ENCODE results near the gene PRND. TPM values are rescaled to one million over a fixed set of nuclear protein-coding genes. Genes with fewer than 3 reads are reported as not detected.

PRND gene
- total RNA-seq: not detected

DNA sequence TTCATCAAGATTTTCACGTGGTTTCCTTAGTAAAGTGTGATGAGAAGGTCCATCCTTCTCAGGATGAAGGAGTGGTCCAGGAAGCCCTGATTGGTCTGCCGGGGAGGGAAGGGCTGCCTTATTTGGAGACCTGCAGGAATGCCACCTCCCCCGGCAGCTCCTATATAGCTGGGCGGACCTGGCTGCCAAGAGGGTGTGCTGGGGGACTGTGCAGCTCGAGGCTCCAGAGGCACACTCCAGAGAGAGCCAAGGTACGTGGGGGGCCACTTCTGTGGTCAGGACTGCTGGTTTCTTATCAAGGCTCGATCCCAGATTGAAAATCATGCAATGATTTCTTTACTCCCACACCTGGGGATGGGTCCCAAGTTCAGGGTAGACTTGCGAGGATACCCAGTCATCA, at the start of gene PRND:
Gene PRND, plus strand, starts transcription at position 191 of the 400 bp plus-strand sequence. CDS start 2,643 bp downstream, outside the sequence.
- ChIA-PET CTCF (interaction anchor here (0.6 to 2.0 kb wide), 7 partner anchors 19 to 419 kb away, joined by 3 to 10 read pairs (median 4); no protein-coding TSS in a partner anchor), POLR2A (no interaction called here)

GRCh38 chr20:4672948-4673347, 48.8 kb upstream of the PRND start:
- CTCF ChIA-PET: no interaction called here
- POLR2A ChIA-PET: no interaction called here

- ChIA-PET POLR2A (no interaction called here), CTCF (no interaction called here)
Observed at GRCh38 chr20:4673371-4674001, 48.2 kb upstream of the PRND start.

DNA sequence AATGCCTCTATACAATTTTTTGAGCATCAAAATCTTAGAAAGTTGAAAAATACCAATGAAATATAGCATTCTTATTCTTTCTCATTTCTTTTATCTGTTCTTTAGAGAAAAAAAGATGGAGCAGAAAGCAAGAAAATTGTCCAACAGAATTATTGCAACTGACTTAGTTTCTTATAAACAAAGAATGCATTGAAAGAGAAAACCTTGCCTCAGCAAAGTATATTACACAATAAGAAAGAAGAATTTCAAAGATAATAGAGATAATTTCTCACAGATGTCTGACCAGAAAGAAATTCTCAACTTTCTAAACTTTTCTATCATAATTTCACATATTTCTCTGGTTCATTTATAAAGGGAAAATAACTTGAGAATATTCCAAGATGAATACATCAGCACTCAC, 47.0 kb upstream of the PRND start:
- ChIA-PET POLR2A (interaction anchor here (0.5 kb wide), 1 partner anchor 10 kb away, joined by 5 read pairs; no protein-coding TSS in a partner anchor), CTCF (no interaction called here)

GRCh38 chr20:4677846-4678245, 43.9 kb upstream of the PRND start:
- CTCF ChIA-PET: no interaction called here
- POLR2A ChIA-PET: no interaction called here

DNA sequence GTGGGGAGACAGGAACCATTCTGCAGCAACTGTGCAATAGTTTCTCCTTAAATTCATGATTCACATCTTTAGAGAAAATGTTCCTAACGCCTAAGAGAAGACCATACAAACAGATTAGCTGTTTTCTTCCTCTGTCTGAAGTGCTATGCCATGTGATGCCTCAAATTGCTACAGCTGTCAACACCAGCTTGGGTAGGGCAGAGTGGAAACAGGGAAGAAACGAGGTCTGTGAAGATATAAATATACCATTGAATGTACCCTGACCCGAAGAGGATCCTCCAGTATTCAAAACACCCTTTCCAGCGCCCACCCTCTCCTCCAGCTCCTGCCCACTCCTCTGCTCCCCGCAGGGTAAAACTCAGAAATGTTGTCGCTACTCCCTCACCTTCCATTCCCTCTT, 40.3 kb upstream of the PRND start:
- POLR2A ChIA-PET: no interaction called here
- CTCF ChIA-PET: no interaction called here

GRCh38 chr20:4681991-4682401, 39.7 kb upstream of the PRND start:
- ChIA-PET POLR2A (no interaction called here), CTCF (interaction anchor here (1.4 kb wide), 1 partner anchor 38 kb away, joined by 5 read pairs; no protein-coding TSS in a partner anchor)

DNA sequence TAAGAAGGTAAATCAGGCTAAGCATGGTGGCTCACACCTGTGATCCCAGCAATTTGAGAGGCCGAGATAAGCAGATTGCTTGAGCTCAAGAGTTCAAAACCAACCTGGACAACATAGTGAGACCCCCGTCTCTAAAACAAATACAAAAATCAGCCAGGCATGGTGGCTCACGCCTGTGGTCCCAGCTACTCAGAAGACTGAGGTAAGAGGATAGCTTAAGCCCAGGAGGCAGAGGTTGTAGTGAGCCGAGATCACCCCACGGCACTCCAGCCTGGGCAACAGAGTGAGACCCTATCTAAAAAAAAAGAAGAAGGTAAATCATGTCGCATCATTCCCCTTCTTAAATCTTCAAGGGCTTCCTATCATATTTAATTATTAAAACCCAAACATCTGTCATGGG, 39.0 kb upstream of the PRND start:
- CTCF ChIA-PET: interaction anchor here (1.4 kb wide), 1 partner anchor 37 kb away, joined by 5 read pairs; no protein-coding TSS in a partner anchor
- POLR2A ChIA-PET: no interaction called here

GRCh38 chr20:4683261-4683660, 38.4 kb upstream of the PRND start:
- POLR2A ChIA-PET: interaction anchor here (0.6 to 1.3 kb wide), 3 partner anchors 17 to 189 kb away, joined by 3 to 5 read pairs (median 5); no protein-coding TSS in a partner anchor
- CTCF ChIA-PET: interaction anchor here (1.1 to 1.4 kb wide), 3 partner anchors 37 to 76 kb away, joined by 3 to 5 read pairs (median 4); no protein-coding TSS in a partner anchor

- ChIA-PET POLR2A (interaction anchor here (0.6 to 0.7 kb wide), 2 partner anchors 10 to 379 kb away, joined by 5 to 6 read pairs; no protein-coding TSS in a partner anchor), CTCF (no interaction called here)
Observed at GRCh38 chr20:4684837-4685413, 36.8 kb upstream of the PRND start.

- CTCF ChIA-PET: no interaction called here
- POLR2A ChIA-PET: no interaction called here
Observed at GRCh38 chr20:4685923-4686221, 35.8 kb upstream of the PRND start.

- ChIA-PET POLR2A (no interaction called here), CTCF (interaction anchor here (1.1 kb wide), 1 partner anchor 76 kb away, joined by 4 read pairs; no protein-coding TSS in a partner anchor)
Observed at GRCh38 chr20:4688305-4688704, 33.4 kb upstream of the PRND start.

DNA sequence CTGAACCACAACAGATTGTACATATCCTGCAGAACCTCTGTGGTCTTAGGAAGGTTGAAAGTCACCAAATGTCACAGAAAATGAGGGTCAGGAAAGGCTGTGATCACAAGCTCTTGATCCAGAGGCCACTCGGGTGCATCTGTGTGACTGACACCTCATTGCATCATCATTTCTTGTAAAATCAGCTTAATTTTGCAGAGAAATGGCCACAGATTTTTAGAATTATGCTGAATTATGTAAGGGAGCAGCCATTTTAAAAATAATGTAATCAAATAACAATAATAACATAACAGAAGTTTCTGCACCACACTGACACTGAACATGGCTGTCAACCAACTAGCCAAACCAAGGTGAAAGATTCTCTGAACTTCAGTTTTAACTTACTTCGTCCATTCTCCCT, 32.5 kb upstream of the PRND start:
- CTCF ChIA-PET: no interaction called here
- POLR2A ChIA-PET: interaction anchor here (0.5 kb wide), 1 partner anchor 27 kb away, joined by 6 read pairs; no protein-coding TSS in a partner anchor

- CTCF ChIA-PET: no interaction called here
- POLR2A ChIA-PET: no interaction called here
Observed at GRCh38 chr20:4691753-4692152, 30.0 kb upstream of the PRND start.

DNA sequence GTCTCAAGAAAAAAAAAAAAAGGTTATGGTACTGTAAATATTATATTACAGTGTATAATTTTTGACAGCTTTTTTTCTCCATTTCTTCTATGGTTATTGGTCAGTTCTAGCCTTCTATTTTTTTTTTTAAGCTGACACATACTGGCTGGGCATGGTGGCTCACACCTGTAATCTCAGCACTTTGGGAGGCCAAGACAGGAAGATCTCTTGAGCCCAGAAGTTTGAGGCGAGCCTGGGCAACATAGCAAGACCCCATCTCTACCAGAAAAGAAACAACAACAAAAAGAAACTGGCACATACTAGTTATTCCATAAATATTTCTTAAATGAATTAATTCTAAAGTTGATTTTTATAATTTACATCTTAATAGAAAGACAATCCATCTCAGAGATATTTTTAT, 27.6 kb upstream of the PRND start:
- CTCF ChIA-PET: no interaction called here
- POLR2A ChIA-PET: interaction anchor here (0.6 kb wide), 1 partner anchor 28 kb away, joined by 7 read pairs; no protein-coding TSS in a partner anchor

- POLR2A ChIA-PET: interaction anchor here (0.5 kb wide), 1 partner anchor 101 kb away, joined by 5 read pairs; no protein-coding TSS in a partner anchor
- CTCF ChIA-PET: no interaction called here
Observed at GRCh38 chr20:4697189-4697830, 24.4 kb upstream of the PRND start.

- ChIA-PET CTCF (no interaction called here), POLR2A (no interaction called here)
Observed at GRCh38 chr20:4697831-4698221, 23.9 kb upstream of the PRND start.

DNA sequence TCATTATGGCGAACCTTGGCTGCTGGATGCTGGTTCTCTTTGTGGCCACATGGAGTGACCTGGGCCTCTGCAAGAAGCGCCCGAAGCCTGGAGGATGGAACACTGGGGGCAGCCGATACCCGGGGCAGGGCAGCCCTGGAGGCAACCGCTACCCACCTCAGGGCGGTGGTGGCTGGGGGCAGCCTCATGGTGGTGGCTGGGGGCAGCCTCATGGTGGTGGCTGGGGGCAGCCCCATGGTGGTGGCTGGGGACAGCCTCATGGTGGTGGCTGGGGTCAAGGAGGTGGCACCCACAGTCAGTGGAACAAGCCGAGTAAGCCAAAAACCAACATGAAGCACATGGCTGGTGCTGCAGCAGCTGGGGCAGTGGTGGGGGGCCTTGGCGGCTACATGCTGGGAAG, 22.5 kb upstream of the PRND start:
- ChIA-PET CTCF (no interaction called here), POLR2A (no interaction called here)

DNA sequence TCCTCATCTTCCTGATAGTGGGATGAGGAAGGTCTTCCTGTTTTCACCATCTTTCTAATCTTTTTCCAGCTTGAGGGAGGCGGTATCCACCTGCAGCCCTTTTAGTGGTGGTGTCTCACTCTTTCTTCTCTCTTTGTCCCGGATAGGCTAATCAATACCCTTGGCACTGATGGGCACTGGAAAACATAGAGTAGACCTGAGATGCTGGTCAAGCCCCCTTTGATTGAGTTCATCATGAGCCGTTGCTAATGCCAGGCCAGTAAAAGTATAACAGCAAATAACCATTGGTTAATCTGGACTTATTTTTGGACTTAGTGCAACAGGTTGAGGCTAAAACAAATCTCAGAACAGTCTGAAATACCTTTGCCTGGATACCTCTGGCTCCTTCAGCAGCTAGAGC, 21.8 kb upstream of the PRND start:
- ChIA-PET CTCF (no interaction called here), POLR2A (no interaction called here)

DNA sequence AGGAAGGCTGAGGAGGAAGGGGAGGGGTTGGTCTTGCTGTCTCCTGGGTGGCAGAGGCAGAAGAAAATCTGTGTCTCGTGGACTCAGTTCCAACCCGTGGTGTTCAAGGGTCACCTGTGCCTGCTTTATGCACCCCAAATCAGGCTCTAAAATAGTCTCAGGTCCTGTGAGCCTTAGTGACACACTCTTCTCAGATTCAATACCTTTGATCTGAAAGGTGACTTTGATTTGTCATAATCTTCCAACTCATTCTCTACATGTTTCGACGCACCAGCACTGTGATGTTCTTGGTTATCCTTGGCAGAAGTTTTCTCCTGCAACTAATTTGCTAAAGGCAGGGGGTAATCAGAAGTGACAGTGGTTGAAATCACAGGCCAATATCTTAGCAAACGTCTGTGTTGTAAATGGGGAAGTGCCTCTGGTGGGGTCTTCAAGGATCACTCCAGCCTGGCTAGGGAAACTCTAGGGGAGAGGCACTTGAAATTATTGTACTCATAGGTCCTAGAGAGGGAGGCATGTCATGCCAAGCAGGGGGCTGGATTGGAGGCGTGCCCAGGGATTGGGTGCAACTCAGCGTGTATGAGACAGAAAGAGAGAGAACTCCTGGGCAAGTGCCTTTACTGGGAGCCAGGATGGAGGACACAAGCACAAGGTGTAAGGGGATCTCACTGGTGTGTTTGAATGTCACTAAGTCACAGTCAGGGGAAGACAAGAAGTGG, 19.0 kb upstream of the PRND start:
- CTCF ChIA-PET: no interaction called here
- POLR2A ChIA-PET: no interaction called here
